HCEC 1CT (cell line): ENCODE measurements around the gene MMP25.
A peak's percentile ranks its signal among the peaks of the same experiment; 100 is the strongest.
"Not testable (repeated sequence)": the region's sequence is repeated elsewhere in the genome, so short reads cannot be mapped to it uniquely, and the experiment has no call there.

Experiments
- DNase-seq: peaks from one replicate; pipeline ENCODE4 v3.0.0-alpha.2; 2017

Gene MMP25

DNA sequence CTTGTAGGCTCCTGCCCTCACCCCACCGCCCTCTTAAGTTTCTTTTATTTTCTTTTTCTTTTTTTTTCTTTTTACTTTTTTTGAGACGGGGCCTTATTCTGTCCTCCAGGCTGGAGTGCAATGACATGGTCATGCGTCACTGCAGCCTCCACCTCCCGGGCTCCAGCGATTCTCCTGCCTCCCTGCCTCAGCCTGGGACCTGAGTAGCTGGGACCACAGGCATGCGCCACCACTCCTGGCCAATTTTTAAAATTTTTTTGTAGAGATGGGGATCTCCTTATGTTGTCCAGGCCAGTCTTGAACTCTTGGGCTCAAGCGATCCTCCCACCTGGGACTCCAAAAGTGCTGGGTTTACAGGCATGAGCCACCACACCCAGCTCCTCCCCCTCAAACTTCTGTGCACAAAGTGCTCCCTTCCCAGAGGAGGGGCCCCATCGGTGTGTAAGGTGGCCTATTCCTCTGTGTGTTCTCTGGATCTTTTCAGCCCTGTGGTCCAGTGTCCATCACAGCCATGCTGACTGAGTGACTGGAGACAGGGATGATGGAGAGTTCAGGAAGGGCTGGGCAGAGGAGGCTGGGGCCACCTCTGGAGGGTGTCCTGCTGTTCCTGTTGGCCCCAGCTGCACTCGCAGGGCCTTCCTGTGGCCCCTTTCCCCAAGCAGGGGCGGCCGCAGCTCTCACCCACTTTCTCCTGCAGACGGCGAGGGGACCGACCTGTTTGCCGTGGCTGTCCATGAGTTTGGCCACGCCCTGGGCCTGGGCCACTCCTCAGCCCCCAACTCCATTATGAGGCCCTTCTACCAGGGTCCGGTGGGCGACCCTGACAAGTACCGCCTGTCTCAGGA lies 10.2 kb downstream of the MMP25 start:
- DNase-seq: no peak

DNA sequence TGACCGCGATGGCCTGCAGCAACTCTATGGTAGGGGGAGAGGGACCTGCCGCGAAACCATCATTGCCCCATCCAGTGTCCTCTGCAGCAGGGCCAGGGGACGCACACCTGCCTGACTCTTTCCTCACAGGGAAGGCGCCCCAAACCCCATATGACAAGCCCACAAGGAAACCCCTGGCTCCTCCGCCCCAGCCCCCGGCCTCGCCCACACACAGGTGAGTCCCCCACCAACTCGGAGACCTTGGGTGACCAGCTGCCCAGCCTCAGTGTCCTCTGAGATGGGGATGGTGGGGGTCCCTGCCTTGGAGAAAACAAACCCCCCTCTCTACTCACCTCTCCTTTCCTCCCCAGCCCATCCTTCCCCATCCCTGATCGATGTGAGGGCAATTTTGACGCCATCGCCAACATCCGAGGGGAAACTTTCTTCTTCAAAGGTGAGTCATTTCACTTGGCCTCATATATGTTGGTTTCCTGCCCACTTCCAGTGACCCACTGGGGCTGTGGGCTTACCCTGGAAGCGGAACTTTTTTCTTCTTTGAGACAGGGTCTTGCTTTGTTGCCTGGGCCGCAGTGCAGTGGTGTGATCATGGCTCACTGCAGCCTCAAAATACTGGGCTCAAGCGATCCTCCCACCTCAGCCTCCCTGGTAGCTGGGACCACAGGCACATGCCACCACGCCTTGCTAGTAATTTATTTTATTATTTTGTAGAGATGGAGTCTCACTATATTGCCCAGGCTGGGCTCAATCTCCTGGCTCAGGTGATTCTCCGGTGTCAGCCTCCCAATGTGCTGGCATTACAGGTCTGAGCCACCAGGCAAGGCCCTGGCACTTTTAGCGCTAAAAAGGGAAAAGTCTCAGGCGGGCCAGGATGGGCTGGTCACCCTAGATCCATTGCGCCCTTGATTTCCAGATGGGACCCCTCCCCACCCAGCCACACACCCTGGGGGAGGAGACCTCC lies 11.1 kb downstream of the MMP25 start:
- no peak for DNase-seq

GRCh38 chr16:3058139-3059030 lies 12.0 kb downstream of the MMP25 start:
- peak; percentile 18 for DNase-seq

GRCh38 chr16:3059041-3059722 lies 12.8 kb downstream of the MMP25 start:
- DNase-seq: peak; percentile 75

DNA sequence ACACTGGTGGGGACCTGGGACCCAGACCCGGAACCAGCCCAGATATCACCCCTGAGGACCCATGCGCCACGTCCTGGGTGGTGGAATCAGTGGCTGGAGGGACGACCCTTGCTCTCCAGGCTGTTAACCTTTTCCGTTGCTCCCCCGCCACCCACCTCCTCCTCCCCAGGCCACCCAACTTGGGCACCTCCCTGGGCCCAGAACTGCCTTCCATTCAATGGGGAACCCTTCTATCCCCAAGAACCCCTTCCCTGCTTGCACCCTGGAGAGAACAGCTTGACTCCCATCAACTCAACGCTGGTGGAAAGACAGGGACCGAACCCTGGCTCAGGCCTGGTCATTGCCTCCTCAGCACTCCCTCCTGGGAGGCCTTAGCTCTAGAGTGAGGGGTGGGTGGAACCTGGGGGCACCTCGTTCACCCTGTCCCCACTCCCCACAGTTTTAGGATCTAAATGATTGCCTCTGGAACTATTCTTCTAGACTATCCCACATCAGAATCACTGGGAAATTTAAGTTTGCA lies 13.4 kb downstream of the MMP25 start:
- no peak for DNase-seq

DNA sequence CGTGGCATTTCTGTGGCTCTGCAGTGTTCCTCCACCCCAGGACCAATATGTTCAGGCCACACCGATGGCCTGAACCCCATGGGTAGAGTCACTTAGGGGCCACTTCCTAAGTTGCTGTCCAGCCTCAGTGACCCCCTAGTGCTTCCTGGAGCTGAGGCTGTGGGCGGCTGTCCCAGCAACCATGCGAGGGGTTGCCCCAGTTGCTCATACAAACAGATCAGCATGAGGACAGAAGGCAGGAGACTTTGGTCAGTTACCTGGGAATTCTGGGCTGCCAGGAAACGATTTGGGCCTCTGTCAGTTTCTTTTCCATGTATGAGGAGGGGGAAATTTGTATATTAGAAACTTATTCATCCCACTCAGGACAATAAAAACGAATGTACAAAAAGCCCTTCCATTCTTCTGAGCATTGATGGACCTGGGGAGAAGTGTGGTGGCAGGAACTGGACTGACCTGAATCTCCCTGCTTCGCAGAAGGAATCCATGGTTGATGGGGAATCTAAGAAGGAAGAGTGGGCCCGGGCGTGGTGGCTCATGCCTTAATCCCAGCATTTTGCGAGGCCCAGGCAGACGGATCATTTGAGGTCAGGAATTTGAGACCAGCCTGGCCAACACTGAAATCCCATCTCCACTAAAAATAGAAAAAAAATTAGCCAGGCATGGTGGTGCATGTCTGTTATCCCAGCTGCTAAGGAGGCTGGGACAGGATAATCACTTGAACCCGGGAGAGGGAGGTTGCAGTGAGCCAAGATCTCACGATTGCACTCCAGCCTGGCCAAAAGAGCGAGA lies 14.2 kb downstream of the MMP25 start:
- DNase-seq: no peak

GRCh38 chr16:3062553-3062952 lies 16.2 kb downstream of the MMP25 start:
- no peak for DNase-seq

DNA sequence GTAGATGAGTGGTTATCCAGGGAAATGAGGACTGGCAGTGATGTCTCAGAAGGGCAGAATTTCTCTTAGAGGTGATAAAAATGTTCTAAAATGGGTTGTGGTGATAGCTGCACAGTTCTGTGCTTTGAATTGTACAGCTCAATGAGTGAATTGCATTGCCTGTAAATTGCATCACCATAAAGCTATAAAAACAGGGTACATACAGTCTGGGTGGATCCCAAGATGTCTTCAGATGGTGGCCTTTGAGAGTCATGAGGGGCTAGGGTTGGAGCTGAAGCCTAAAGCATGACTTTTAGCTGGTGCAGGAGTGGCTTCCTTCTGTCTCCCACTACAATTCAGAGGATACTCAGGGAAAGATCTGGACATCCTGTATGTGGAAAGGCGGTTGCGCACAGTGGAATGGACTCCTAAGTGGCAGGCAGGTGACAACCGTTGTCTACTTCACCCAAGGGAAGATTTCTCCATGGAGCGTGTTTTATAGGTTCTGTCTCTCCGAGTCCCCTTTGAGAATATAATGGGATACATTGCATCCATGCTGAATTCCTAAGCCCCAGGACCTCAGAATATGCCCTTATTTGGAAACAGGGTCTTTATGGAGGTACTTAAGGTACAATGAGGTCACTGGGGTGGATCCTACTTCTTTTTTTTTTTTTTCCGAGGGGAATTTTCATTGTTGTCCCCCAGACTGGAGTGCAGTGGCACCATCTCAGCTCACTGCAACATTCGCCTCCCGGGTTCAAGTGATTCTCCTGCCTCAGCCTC lies 17.4 kb downstream of the MMP25 start:
- no peak for DNase-seq

DNA sequence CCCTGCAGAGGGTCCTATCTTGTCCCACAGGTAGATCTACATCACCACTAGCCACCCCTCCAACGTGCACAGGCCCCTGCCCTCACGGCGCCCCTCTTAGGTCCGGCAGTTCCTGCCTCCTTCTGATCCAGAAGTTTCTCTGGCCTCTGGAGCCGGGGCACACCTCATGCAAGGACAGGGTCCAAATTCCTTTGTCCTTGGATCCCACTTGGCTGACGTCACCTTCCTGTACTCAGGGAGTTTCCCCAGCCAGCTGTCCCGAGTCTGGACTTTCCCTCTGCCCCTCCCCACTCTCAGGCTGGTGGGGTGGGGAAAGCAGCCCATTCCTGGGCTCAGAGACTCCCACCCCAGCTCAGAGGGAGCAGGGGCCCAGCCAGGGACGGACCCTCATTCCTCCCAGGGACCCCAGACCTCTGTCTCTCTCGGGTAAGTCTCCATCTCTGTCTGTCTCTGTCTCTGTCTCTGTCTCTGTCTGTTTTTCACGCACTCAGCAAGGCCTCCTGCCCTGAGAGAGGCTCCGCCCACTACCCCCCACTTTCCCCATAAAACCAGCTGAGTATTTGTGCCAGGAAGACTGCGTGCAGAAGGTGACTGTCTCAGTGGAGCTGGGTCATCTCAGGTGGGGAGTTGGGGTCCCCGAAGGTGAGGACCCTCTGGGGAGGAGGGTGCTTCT lies 18.8 kb downstream of the MMP25 start, which contains the start of gene IL32:
TSS of gene IL32 (plus strand) at position 572 of the 673 bp plus-strand sequence. CDS start 172 bp downstream, outside the sequence.
- DNase-seq: peak; percentile 49

DNA sequence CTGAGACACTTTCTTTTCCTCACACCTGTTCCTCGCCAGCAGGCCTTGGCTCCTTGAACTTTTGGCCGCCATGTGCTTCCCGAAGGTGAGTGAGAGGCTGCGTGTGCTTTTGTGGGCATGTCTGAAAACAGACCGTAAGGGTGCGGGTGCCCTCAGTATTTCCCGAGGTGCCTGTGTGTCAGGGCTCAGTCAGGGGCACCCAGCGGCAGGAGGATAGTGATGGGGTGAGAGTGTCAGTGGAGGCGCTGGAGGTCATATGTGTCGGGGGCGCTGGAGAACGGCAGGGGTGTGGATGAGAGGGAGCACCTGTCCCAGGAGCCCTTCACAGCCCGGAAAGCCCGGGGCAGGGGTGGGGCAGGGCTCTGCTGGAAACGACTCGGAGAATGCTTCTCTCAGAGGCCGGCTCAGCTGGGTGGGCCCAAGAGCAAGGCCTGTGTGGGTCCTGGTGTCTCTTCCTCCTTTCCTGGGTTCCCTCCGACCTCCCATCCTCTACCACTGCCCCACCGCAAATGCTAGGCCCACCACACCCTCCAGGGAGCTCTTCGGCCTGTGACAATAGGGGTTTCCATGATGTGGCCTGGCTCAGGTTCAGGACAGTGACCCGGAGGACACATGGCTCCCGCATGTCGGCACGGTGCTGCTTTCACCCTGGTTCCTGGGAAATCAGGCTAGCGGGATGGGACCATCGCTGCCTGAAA lies 19.5 kb downstream of the MMP25 start:
- no peak for DNase-seq

DNA sequence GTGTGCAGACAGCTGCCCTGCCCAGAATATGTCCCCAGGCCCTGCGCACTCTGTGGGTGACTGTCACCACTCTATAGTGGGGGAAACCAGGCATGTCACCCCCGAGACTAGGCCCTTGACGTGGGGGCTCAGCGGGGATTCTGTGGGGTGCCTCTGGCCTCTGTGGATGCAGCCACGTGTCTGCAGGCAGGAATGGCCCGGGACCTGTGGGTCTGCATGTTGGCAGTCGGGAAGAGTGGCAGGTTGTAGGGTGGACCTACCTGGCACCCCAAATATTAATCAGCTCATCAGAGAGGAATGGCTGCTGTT lies 20.0 kb downstream of the MMP25 start:
- DNase-seq: no peak

GRCh38 chr16:3068487-3068886 lies 22.1 kb downstream of the MMP25 start:
- no peak for DNase-seq

DNA sequence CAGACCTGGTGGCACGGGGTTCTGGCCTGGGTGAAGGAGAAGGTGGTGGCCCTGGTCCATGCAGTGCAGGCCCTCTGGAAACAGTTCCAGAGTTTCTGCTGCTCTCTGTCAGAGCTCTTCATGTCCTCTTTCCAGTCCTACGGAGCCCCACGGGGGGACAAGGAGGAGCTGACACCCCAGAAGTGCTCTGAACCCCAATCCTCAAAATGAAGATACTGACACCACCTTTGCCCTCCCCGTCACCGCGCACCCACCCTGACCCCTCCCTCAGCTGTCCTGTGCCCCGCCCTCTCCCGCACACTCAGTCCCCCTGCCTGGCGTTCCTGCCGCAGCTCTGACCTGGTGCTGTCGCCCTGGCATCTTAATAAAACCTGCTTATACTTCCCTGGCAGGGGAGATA lies 22.8 kb downstream of the MMP25 start:
- not testable (repeated sequence) for DNase-seq

GRCh38 chr16:3070608-3071111 lies 24.3 kb downstream of the MMP25 start:
- DNase-seq: no peak

GRCh38 chr16:3071655-3072054 lies 25.3 kb downstream of the MMP25 start:
- DNase-seq: no peak

- DNase-seq: not testable (repeated sequence)
Measured at GRCh38 chr16:3072148-3072547, 25.8 kb downstream of the MMP25 start.

GRCh38 chr16:3072576-3073263 lies 26.4 kb downstream of the MMP25 start:
- not testable (repeated sequence) for DNase-seq

- DNase-seq: no peak
Measured at GRCh38 chr16:3073448-3073847, 27.1 kb downstream of the MMP25 start.
